Endothelial cell of umbilical vein (primary cell): ENCODE measurements around the gene RNF175. TPM values are rescaled to one million over a fixed set of nuclear protein-coding genes. Genes with fewer than 3 reads are reported as not detected.

Experiments
- BruUV-seq: library from RNA; stranded (reverse); fragments of 400-500 nt; replicated peaks from 2 replicates; lab custom pipeline; 2021; lab: Mats Ljungman, UMichigan
- CTCF ChIA-PET: fragments of 300-600, 350-600 bp; sonication (Branson Sonifier 250); formaldehyde crosslinking; loops from one replicate; lab custom pipeline; 2021; ENCODE audit warnings: antibody characterized with exemption, inconsistent platforms; lab: Charles Lee
- POLR2A ChIA-PET: fragments of 300-600, 350-600 bp; sonication (Branson Sonifier 250); formaldehyde crosslinking; loops from one replicate; lab custom pipeline; 2021; ENCODE audit warnings: antibody characterized with exemption, inconsistent platforms; lab: Charles Lee
- DNase-seq: peaks from one replicate; pipeline ENCODE4 v3.0.0-alpha.2; 2011; ENCODE audit warnings: low read depth, low spot score
- FAIRE-seq: peaks from 2 replicates; lab custom pipeline; 2011; peaks lifted over from hg19 to GRCh38; lab: Jason Lieb, UNC
- H2AFZ ChIP-seq: 2 replicates; pipeline ENCODE4 v1.6.0; 2012; ENCODE audit warnings: low read depth, low read length, control low read depth, inconsistent platforms
- H3K27ac ChIP-seq: 2 replicates; pipeline ENCODE4 v1.5.1; 2011; ENCODE audit warnings: low read depth, mild to moderate bottlenecking, control low read depth, low read length, moderate library complexity; ENCODE audit not compliant: insufficient read depth
- H3K27me3 ChIP-seq, 2 experiments: 2 replicates each; pipeline versions ENCODE4 v1.6.0 to v1.6.1; 2011; ENCODE audit warnings: low read length in 2 of 2, mixed read lengths in 1 of 2; ENCODE audit not compliant: control insufficient read depth in 2 of 2, insufficient read depth in 2 of 2
- H3K36me3 ChIP-seq, 2 experiments: 2 replicates in 1 of 2; 3 replicates in 1 of 2; pipeline ENCODE4 v1.5.1; 2011; ENCODE audit warnings: low read length in 2 of 2, mild to moderate bottlenecking in 1 of 2, moderate library complexity in 1 of 2; ENCODE audit not compliant: control insufficient read depth in 2 of 2, insufficient read depth in 2 of 2; ENCODE audit errors: extremely low read depth in 1 of 2
- H3K4me1 ChIP-seq: 3 replicates; pipeline ENCODE4 v1.5.1; 2011; ENCODE audit warnings: mild to moderate bottlenecking, low read length; ENCODE audit not compliant: control insufficient read depth, insufficient read depth; ENCODE audit errors: extremely low read depth
- H3K4me2 ChIP-seq: 2 replicates; pipeline ENCODE4 v1.6.1; 2011; ENCODE audit warnings: low read length, control low read depth, mixed read lengths; ENCODE audit not compliant: insufficient read depth
- H3K4me3 ChIP-seq, 3 experiments: fragments of 200-600 bp in 1 of 3; sonication (generic), shearing (Covaris generic) in 1 of 3; replicated peaks in 1 of 3; 2 replicates each; pipeline ENCODE4 v1.5.1; 2011 to 2016; ENCODE audit warnings: control low read depth in 3 of 3, low read length in 3 of 3, mild to moderate bottlenecking in 2 of 3, inconsistent platforms in 1 of 3, low read depth in 1 of 3, moderate library complexity in 1 of 3; ENCODE audit not compliant: insufficient read depth in 1 of 3
- H3K79me2 ChIP-seq: 2 replicates; pipeline ENCODE4 v1.6.0; 2012; ENCODE audit warnings: low read length, inconsistent platforms; ENCODE audit not compliant: control insufficient read depth, insufficient read depth
- H3K9ac ChIP-seq: replicated peaks from 2 replicates; pipeline ENCODE3; 2011; ENCODE audit warnings: low read length, control low read depth; ENCODE audit not compliant: insufficient read depth; ENCODE audit errors: extremely low read depth
- H3K9me1 ChIP-seq: replicated peaks from 3 replicates; pipeline ENCODE4 v1.6.0; 2011; ENCODE audit warnings: mild to moderate bottlenecking, low read length; ENCODE audit not compliant: control insufficient read depth, insufficient read depth; ENCODE audit errors: extremely low read depth
- H3K9me3 ChIP-seq: replicated peaks from 2 replicates; pipeline ENCODE4 v1.5.1; 2012; ENCODE audit warnings: low read length, inconsistent platforms; ENCODE audit not compliant: control insufficient read depth, insufficient read depth
- H4K20me1 ChIP-seq: replicated peaks from 2 replicates; pipeline ENCODE3; 2011; ENCODE audit warnings: mild to moderate bottlenecking, low read length; ENCODE audit not compliant: control insufficient read depth, insufficient read depth; ENCODE audit errors: extremely low read depth
- CTCF ChIP-seq, 2 donors: IDR thresholded peaks; 1 replicate in 1 of 2; 2 replicates in 1 of 2; pipeline ENCODE4 v1.5.1; 2011; ENCODE audit warnings: low read length in 2 of 2, mild to moderate bottlenecking in 2 of 2, moderate library complexity in 2 of 2, control low read depth in 1 of 2, inconsistent platforms in 1 of 2, low read depth in 1 of 2; ENCODE audit not compliant: insufficient read depth in 1 of 2; ENCODE audit errors: extremely low read depth in 1 of 2
- EZH2 ChIP-seq: IDR thresholded peaks from 2 replicates; pipeline ENCODE4 v1.6.1; 2012; ENCODE audit warnings: borderline replicate concordance, low read depth, mild to moderate bottlenecking, moderate library complexity, low read length, inconsistent platforms; ENCODE audit not compliant: severe bottlenecking
- FOS ChIP-seq: IDR thresholded peaks from 2 replicates; pipeline ENCODE4 v1.6.1; 2011; ENCODE audit warnings: mild to moderate bottlenecking, low read length, moderate library complexity, borderline replicate concordance; ENCODE audit not compliant: insufficient read depth
- GATA2 ChIP-seq: IDR thresholded peaks from 2 replicates; pipeline ENCODE4 v1.7.0; 2011; ENCODE audit warnings: low read depth, mild to moderate bottlenecking, moderate library complexity, mixed read lengths, low read length; ENCODE audit not compliant: insufficient read length, insufficient read depth
- JUN ChIP-seq: IDR thresholded peaks from 2 replicates; pipeline ENCODE4 v1.6.1; 2011; ENCODE audit warnings: borderline replicate concordance, low read depth; ENCODE audit not compliant: insufficient read length, insufficient read depth
- MAX ChIP-seq: IDR thresholded peaks from 2 replicates; pipeline ENCODE4 v1.6.1; 2011; ENCODE audit not compliant: insufficient read depth, insufficient read length
- MYC ChIP-seq: IDR thresholded peaks from one replicate; pipeline ENCODE4 v1.6.1; 2011; ENCODE audit warnings: mild to moderate bottlenecking, low read depth, low read length
- POLR2A ChIP-seq: IDR thresholded peaks from 2 replicates; pipeline ENCODE4 v1.6.1; 2012; ENCODE audit warnings: low read depth, mild to moderate bottlenecking, control low read depth, low read length
- POLR2AphosphoS5 ChIP-seq: IDR thresholded peaks from 2 replicates; pipeline ENCODE4 v1.6.1; 2012; ENCODE audit warnings: low read depth, mild to moderate bottlenecking, control low read depth, low read length, moderate library complexity; ENCODE audit not compliant: insufficient read depth
- dilution Hi-C: fragments of 300-500 bp; cut with MboI; formaldehyde crosslinking; loops from one replicate; pipeline ENCODE4 v1.15.0; 2019; ENCODE audit warnings: low sequenced_read_pairs; ENCODE audit not compliant: extremely low pct_ligation_motif_present
- intact Hi-C: fragments of 100-400 bp; cut with micrococcal nuclease; formaldehyde crosslinking; loops from one replicate; pipeline ENCODE4 v1.10.0; 2022
- polyA plus RNA-seq, 4 experiments: library from polyadenylated mRNA; depleted of rRNA in 3 of 4; stranded (reverse) in 3 of 4; unstranded in 1 of 4; fragments of >200 nt; gene quantifications; 2 replicates each; pipeline versions ENCODE4 v1.2.1 to v1.2.3, GENCODE V29; 2011 to 2012; ENCODE audit warnings: missing spikeins in 1 of 4
- total RNA-seq: library from RNA; stranded (reverse); gene quantifications from 2 replicates; pipeline ENCODE4 v1.2.3, GENCODE V29; 2021

Gene RNF175
- total and polyA plus RNA-seq, 2 donors (not counting 3 experiments of a cell fraction or from before 2014, with no cell fraction given) = not detected

- intact Hi-C loops = no loop called here
- H3K27me3 ChIP-seq = no peaks in the 10 kb centered on the region
- no peaks in the 10 kb centered on the region for H3K36me3 ChIP-seq
- no peaks in the 10 kb centered on the region for H3K9me3 ChIP-seq
- H3K4me3 ChIP-seq = no peak overlapping the region
- H3K79me2 ChIP-seq = no peaks in the 10 kb centered on the region
- H2AFZ ChIP-seq = no peak overlapping the region
- no peak for FAIRE-seq
- no peak for TF ChIP-seq POLR2AphosphoS5
- TF ChIP-seq FOS = no peak
- TF ChIP-seq GATA2 = no peak
- no peak for TF ChIP-seq MYC
- TF ChIP-seq MAX = no peak
- no peak for TF ChIP-seq CTCF (IDR thresholded peaks at IDR 0.05; ENCODE audit: extremely low read depth in 1 of 2, insufficient read depth in 1 of 2, low read depth in 1 of 2, low read length in 2 of 2)
- no peak for TF ChIP-seq POLR2A
- no peak for TF ChIP-seq EZH2
- no peak for TF ChIP-seq JUN
- H3K4me2 ChIP-seq = no peak overlapping the region
- H3K9ac ChIP-seq = no peak overlapping the region
- ChIA-PET POLR2A (no interaction called here), CTCF (no interaction called here)
- no peaks in the 10 kb centered on the region for H3K9me1 ChIP-seq
- dilution Hi-C loops = no loop called here
- no peaks in the 10 kb centered on the region for H4K20me1 ChIP-seq
- no peak for DNase-seq
- no peak overlapping the region for H3K27ac ChIP-seq
- no TSS peak for BruUV-seq
- H3K4me1 ChIP-seq = no peaks in the 10 kb centered on the region
Observed at GRCh38 chr4:153729895-153730294, 29.9 kb downstream of the RNF175 start.
